Endothelial cell of umbilical vein (primary cell): ENCODE results near the gene MYO16. TPM values are rescaled to one million over a fixed set of nuclear protein-coding genes. Genes with fewer than 3 reads are reported as not detected.
A peak's percentile ranks its signal among the peaks of the same experiment; 100 is the strongest.
"Not testable (repeated sequence)": the region's sequence is repeated elsewhere in the genome, so short reads cannot be mapped to it uniquely, and the experiment has no call there.

ENCODE experiments used
- BruUV-seq: library from RNA; stranded (reverse); fragments of 400-500 nt; replicated peaks from 2 replicates; lab custom pipeline; 2021; lab: Mats Ljungman, UMichigan
- CTCF ChIA-PET: fragments of 300-600, 350-600 bp; sonication (Branson Sonifier 250); formaldehyde crosslinking; loops from one replicate; lab custom pipeline; 2021; ENCODE audit warnings: antibody characterized with exemption, inconsistent platforms; lab: Charles Lee
- POLR2A ChIA-PET: fragments of 300-600, 350-600 bp; sonication (Branson Sonifier 250); formaldehyde crosslinking; loops from one replicate; lab custom pipeline; 2021; ENCODE audit warnings: antibody characterized with exemption, inconsistent platforms; lab: Charles Lee
- DNase-seq: peaks from one replicate; pipeline ENCODE4 v3.0.0-alpha.2; 2011; ENCODE audit warnings: low read depth, low spot score
- FAIRE-seq: peaks from 2 replicates; lab custom pipeline; 2011; peaks lifted over from hg19 to GRCh38; lab: Jason Lieb, UNC
- H2AFZ ChIP-seq: 2 replicates; pipeline ENCODE4 v1.6.0; 2012; ENCODE audit warnings: low read depth, low read length, control low read depth, inconsistent platforms
- H3K27ac ChIP-seq: 2 replicates; pipeline ENCODE4 v1.5.1; 2011; ENCODE audit warnings: low read depth, mild to moderate bottlenecking, control low read depth, low read length, moderate library complexity; ENCODE audit not compliant: insufficient read depth
- H3K27me3 ChIP-seq, 2 experiments: 2 replicates each; pipeline versions ENCODE4 v1.6.0 to v1.6.1; 2011; ENCODE audit warnings: low read length in 2 of 2, mixed read lengths in 1 of 2; ENCODE audit not compliant: control insufficient read depth in 2 of 2, insufficient read depth in 2 of 2
- H3K36me3 ChIP-seq, 2 experiments: 2 replicates in 1 of 2; 3 replicates in 1 of 2; pipeline ENCODE4 v1.5.1; 2011; ENCODE audit warnings: low read length in 2 of 2, mild to moderate bottlenecking in 1 of 2, moderate library complexity in 1 of 2; ENCODE audit not compliant: control insufficient read depth in 2 of 2, insufficient read depth in 2 of 2; ENCODE audit errors: extremely low read depth in 1 of 2
- H3K4me1 ChIP-seq: 3 replicates; pipeline ENCODE4 v1.5.1; 2011; ENCODE audit warnings: mild to moderate bottlenecking, low read length; ENCODE audit not compliant: control insufficient read depth, insufficient read depth; ENCODE audit errors: extremely low read depth
- H3K4me2 ChIP-seq: 2 replicates; pipeline ENCODE4 v1.6.1; 2011; ENCODE audit warnings: low read length, control low read depth, mixed read lengths; ENCODE audit not compliant: insufficient read depth
- H3K4me3 ChIP-seq, 3 experiments: fragments of 200-600 bp in 1 of 3; sonication (generic), shearing (Covaris generic) in 1 of 3; replicated peaks in 1 of 3; 2 replicates each; pipeline ENCODE4 v1.5.1; 2011 to 2016; ENCODE audit warnings: control low read depth in 3 of 3, low read length in 3 of 3, mild to moderate bottlenecking in 2 of 3, inconsistent platforms in 1 of 3, low read depth in 1 of 3, moderate library complexity in 1 of 3; ENCODE audit not compliant: insufficient read depth in 1 of 3
- H3K79me2 ChIP-seq: 2 replicates; pipeline ENCODE4 v1.6.0; 2012; ENCODE audit warnings: low read length, inconsistent platforms; ENCODE audit not compliant: control insufficient read depth, insufficient read depth
- H3K9ac ChIP-seq: replicated peaks from 2 replicates; pipeline ENCODE3; 2011; ENCODE audit warnings: low read length, control low read depth; ENCODE audit not compliant: insufficient read depth; ENCODE audit errors: extremely low read depth
- H3K9me1 ChIP-seq: replicated peaks from 3 replicates; pipeline ENCODE4 v1.6.0; 2011; ENCODE audit warnings: mild to moderate bottlenecking, low read length; ENCODE audit not compliant: control insufficient read depth, insufficient read depth; ENCODE audit errors: extremely low read depth
- H3K9me3 ChIP-seq: replicated peaks from 2 replicates; pipeline ENCODE4 v1.5.1; 2012; ENCODE audit warnings: low read length, inconsistent platforms; ENCODE audit not compliant: control insufficient read depth, insufficient read depth
- H4K20me1 ChIP-seq: replicated peaks from 2 replicates; pipeline ENCODE3; 2011; ENCODE audit warnings: mild to moderate bottlenecking, low read length; ENCODE audit not compliant: control insufficient read depth, insufficient read depth; ENCODE audit errors: extremely low read depth
- JUN ChIP-seq: IDR thresholded peaks from 2 replicates; pipeline ENCODE4 v1.6.1; 2011; ENCODE audit warnings: borderline replicate concordance, low read depth; ENCODE audit not compliant: insufficient read length, insufficient read depth
- dilution Hi-C: fragments of 300-500 bp; cut with MboI; formaldehyde crosslinking; loops from one replicate; pipeline ENCODE4 v1.15.0; 2019; ENCODE audit warnings: low sequenced_read_pairs; ENCODE audit not compliant: extremely low pct_ligation_motif_present
- intact Hi-C: fragments of 100-400 bp; cut with micrococcal nuclease; formaldehyde crosslinking; loops from one replicate; pipeline ENCODE4 v1.10.0; 2022
- polyA plus RNA-seq, 4 experiments: library from polyadenylated mRNA; depleted of rRNA in 3 of 4; stranded (reverse) in 3 of 4; unstranded in 1 of 4; fragments of >200 nt; gene quantifications; 2 replicates each; pipeline versions ENCODE4 v1.2.1 to v1.2.3, GENCODE V29; 2011 to 2012; ENCODE audit warnings: missing spikeins in 1 of 4
- total RNA-seq: library from RNA; stranded (reverse); gene quantifications from 2 replicates; pipeline ENCODE4 v1.2.3, GENCODE V29; 2021
- TF ChIP-seq, protein P1 (sequence below), 2 donors: IDR thresholded peaks; 1 replicate in 1 of 2; 2 replicates in 1 of 2; pipeline ENCODE4 v1.5.1; 2011; ENCODE audit warnings: low read length in 2 of 2, mild to moderate bottlenecking in 2 of 2, moderate library complexity in 2 of 2, control low read depth in 1 of 2, inconsistent platforms in 1 of 2, low read depth in 1 of 2; ENCODE audit not compliant: insufficient read depth in 1 of 2; ENCODE audit errors: extremely low read depth in 1 of 2

The MYO16 gene
- total and polyA plus RNA-seq, 2 donors (not counting 3 experiments of a cell fraction or from before 2014, with no cell fraction given), result 0.03 to 0.04 TPM

DNA sequence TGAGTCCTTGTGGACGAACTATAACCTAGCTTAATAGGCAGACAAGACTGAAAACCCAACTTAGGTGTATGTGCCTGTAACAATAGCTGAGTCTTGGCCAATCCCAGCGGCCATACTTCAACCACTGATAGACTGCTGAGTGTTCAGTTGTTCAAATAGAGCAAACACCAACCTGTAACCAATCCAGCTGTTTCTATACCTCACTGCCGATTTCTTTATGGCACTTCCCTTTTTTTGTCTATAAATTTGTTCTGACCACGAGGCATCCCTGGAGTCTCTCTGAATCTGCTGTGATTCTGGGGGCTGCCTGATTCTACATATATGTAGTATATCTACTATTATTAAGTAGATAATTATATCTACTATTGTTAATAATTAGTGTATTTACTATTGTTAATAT lies 284.3 kb downstream of the MYO16 start:
- CTCF ChIA-PET, result interaction anchor here (1.3 to 4.7 kb wide), 3 partner anchors 10 to 47 kb away, joined by 3 to 46 read pairs (median 37); no protein-coding TSS in a partner anchor
- POLR2A ChIA-PET, result not testable (repeated sequence)

DNA sequence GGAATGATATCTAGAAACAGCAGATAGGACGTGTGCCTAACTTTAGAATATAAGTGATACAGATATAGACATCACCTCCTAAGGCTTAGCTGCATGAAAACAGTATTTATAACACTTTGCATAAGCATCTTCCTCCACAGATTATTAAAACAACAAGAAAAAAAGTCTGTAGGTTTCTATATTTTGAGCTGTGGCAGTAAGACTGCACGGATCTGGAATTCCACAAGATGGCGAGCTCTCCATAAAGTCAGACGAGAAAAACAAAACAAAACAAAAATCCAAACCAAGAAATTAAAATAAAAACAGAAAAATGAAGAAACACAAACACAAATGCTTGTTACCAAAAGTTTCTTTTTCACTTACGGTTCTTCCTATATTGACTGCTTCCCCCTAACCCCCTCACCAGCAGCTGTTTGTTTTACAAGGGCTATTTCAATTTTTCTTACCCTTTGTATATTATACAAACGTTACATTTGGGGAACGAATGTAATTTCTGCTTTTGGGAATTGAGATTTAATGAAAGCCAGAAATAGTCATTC lies 285.8 kb downstream of the MYO16 start:
- peak overlapping the region; percentile 86 for H3K4me2 ChIP-seq
- BruUV-seq, result TSS peak; percentile 66
- ChIA-PET CTCF (interaction anchor here (0.6 to 4.7 kb wide), 41 partner anchors 8 to 1243 kb away, joined by 3 to 46 read pairs (median 4); no protein-coding TSS in a partner anchor), POLR2A (interaction anchor here (0.6 to 0.9 kb wide), 2 partner anchors 17 to 872 kb away, joined by 3 to 6 read pairs; partner anchors contain the start of gene IRS2)
- intact Hi-C loops (loop anchor here (1.0 to 5.0 kb wide), 7 partner anchors 42 to 1212 kb away; no protein-coding TSS in a partner anchor), dilution Hi-C loops (no loop called here)
- DNase-seq (peak; percentile 77), FAIRE-seq (no peak)
- no peaks in the 10 kb centered on the region for H4K20me1 ChIP-seq
- H3K27ac ChIP-seq, result peak overlapping the region; percentile 80
- no peaks in the 10 kb centered on the region for H3K79me2 ChIP-seq
- no peak for TF ChIP-seq JUN
- TF ChIP-seq, protein P1, sequence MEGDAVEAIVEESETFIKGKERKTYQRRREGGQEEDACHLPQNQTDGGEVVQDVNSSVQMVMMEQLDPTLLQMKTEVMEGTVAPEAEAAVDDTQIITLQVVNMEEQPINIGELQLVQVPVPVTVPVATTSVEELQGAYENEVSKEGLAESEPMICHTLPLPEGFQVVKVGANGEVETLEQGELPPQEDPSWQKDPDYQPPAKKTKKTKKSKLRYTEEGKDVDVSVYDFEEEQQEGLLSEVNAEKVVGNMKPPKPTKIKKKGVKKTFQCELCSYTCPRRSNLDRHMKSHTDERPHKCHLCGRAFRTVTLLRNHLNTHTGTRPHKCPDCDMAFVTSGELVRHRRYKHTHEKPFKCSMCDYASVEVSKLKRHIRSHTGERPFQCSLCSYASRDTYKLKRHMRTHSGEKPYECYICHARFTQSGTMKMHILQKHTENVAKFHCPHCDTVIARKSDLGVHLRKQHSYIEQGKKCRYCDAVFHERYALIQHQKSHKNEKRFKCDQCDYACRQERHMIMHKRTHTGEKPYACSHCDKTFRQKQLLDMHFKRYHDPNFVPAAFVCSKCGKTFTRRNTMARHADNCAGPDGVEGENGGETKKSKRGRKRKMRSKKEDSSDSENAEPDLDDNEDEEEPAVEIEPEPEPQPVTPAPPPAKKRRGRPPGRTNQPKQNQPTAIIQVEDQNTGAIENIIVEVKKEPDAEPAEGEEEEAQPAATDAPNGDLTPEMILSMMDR (IDR thresholded peaks at IDR 0.05; ENCODE audit: extremely low read depth in 1 of 2, insufficient read depth in 1 of 2, low read depth in 1 of 2, low read length in 2 of 2), result peak; percentile 32 to 59
- peaks cover 25% of the 10 kb centered on the region for H3K4me1 ChIP-seq
- no peaks in the 10 kb centered on the region for H3K9me1 ChIP-seq
- H3K27me3 ChIP-seq, result no peaks in the 10 kb centered on the region
- H3K9me3 ChIP-seq, result no peaks in the 10 kb centered on the region
- H2AFZ ChIP-seq, result peak overlapping the region; percentile 81
- H3K36me3 ChIP-seq, result no peaks in the 10 kb centered on the region
- peak overlapping the region; percentile 79 for H3K9ac ChIP-seq
- H3K4me3 ChIP-seq, result peak overlapping the region in 1 of 3 experiments; percentile 31

More for the DNA sequence above, 284.3 kb downstream of the MYO16 start:
- H2AFZ ChIP-seq, H3K79me2 ChIP-seq, H3K36me3 ChIP-seq, dilution Hi-C loops, FAIRE-seq, H3K27ac ChIP-seq, H3K4me3 ChIP-seq, H3K9ac ChIP-seq, H3K9me1 ChIP-seq, H3K27me3 ChIP-seq, H3K4me2 ChIP-seq, BruUV-seq, DNase-seq, H4K20me1 ChIP-seq, H3K9me3 ChIP-seq: not testable (repeated sequence)
- intact Hi-C loops, result loop anchor here (2.0 kb wide), 1 partner anchor 241 kb away; no protein-coding TSS in a partner anchor
- H3K4me1 ChIP-seq, result peaks cover 21% of the 10 kb centered on the region
